Panc1 (cell line): ENCODE results near the gene DPH1. TPM values are rescaled to one million over a fixed set of nuclear protein-coding genes. Genes with fewer than 3 reads are reported as not detected.

Experiments
- ATAC-seq: fragments of 200-7000 bp; cut with Tn5 transposase; 2 replicates; pipeline ENCODE4 v1.9.1; 2020; ENCODE audit warnings: mild to moderate bottlenecking, moderate library complexity
- BruUV-seq: library from RNA; stranded (reverse); fragments of 400-500 nt; replicated peaks from 2 replicates; lab custom pipeline; 2021; lab: Mats Ljungman, UMichigan
- CTCF ChIA-PET: fragments of 300-600 bp; sonication (Branson Sonifier 250); formaldehyde crosslinking; loops from one replicate; lab custom pipeline; 2022; ENCODE audit warnings: antibody characterized with exemption; lab: Charles Lee
- POLR2A ChIA-PET: fragments of 300-600 bp; sonication (Branson Sonifier 250); formaldehyde crosslinking; loops from one replicate; lab custom pipeline; 2022; ENCODE audit warnings: antibody characterized with exemption; lab: Charles Lee
- DNase-seq: peaks from one replicate; pipeline ENCODE4 v3.0.0-alpha.2; 2010; ENCODE audit warnings: low read depth, low spot score
- H3K27ac ChIP-seq: 2 replicates; pipeline ENCODE4 v1.5.1; 2011; ENCODE audit warnings: mild to moderate bottlenecking, low read length, inconsistent platforms
- H3K27me3 ChIP-seq: fragments of 200-500 bp; sonication (Bioruptor generic); 2 replicates; pipeline ENCODE4 v1.6.0; 2014; ENCODE audit warnings: low read length, inconsistent platforms; ENCODE audit not compliant: control insufficient read depth, insufficient read depth
- H3K36me3 ChIP-seq: fragments of 200-500 bp; sonication (Bioruptor generic); 2 replicates; pipeline ENCODE4 v1.5.1; 2014; ENCODE audit warnings: inconsistent platforms, mild to moderate bottlenecking, low read length, moderate library complexity; ENCODE audit not compliant: control insufficient read depth, insufficient read depth
- H3K4me1 ChIP-seq: 2 replicates; pipeline ENCODE4 v1.5.1; 2011; ENCODE audit warnings: inconsistent platforms, mild to moderate bottlenecking, low read length, moderate library complexity; ENCODE audit not compliant: control insufficient read depth, insufficient read depth
- H3K4me3 ChIP-seq, 2 experiments: 2 replicates each; pipeline ENCODE4 v1.5.1; 2011 to 2012; ENCODE audit warnings: low read depth in 2 of 2, low read length in 2 of 2, mild to moderate bottlenecking in 2 of 2, inconsistent platforms in 1 of 2, moderate library complexity in 1 of 2
- H3K9me3 ChIP-seq: fragments of 200-500 bp; sonication (Bioruptor generic); 2 replicates; pipeline ENCODE4 v1.5.1; 2014; ENCODE audit warnings: low read depth, mild to moderate bottlenecking, inconsistent platforms, low read length, moderate library complexity; ENCODE audit not compliant: control insufficient read depth, insufficient read depth
- CTCF ChIP-seq: fragments of 450-650 bp; IDR thresholded peaks from 2 replicates; pipeline ENCODE4 v1.5.1; 2017; ENCODE audit warnings: mild to moderate bottlenecking
- POLR2AphosphoS5 ChIP-seq: IDR thresholded peaks from 2 replicates; pipeline ENCODE4 v1.6.1; 2012; ENCODE audit warnings: mild to moderate bottlenecking, low read depth, low read length, moderate library complexity
- REST ChIP-seq, 2 experiments: IDR thresholded peaks; 2 replicates each; pipeline ENCODE4 v1.6.1; 2011 to 2012; ENCODE audit warnings: low read depth in 2 of 2, control low read depth in 1 of 2, low read length in 1 of 2, mild to moderate bottlenecking in 1 of 2, moderate library complexity in 1 of 2; ENCODE audit not compliant: insufficient read depth in 1 of 2
- SIN3A ChIP-seq: IDR thresholded peaks from 2 replicates; pipeline ENCODE4 v1.6.1; 2012; ENCODE audit warnings: low read depth, mild to moderate bottlenecking, low read length, moderate library complexity, borderline replicate concordance; ENCODE audit not compliant: insufficient read depth
- TCF7L2 ChIP-seq: IDR thresholded peaks from 2 replicates; pipeline ENCODE4 v1.6.1; 2011; ENCODE audit warnings: mild to moderate bottlenecking, low read depth, low read length, inconsistent platforms
- in situ Hi-C: cut with HindIII; loops from 2 replicates; pipeline ENCODE4 v1.10.0; 2016; ENCODE audit warnings: low sequenced_read_pairs, low pct_unique_long_range_greater_than_20kb
- intact Hi-C: fragments of 100-400 bp; cut with micrococcal nuclease; formaldehyde crosslinking; loops from one replicate; pipeline ENCODE4 v1.10.0; 2022; ENCODE audit not compliant: unreplicated experiment
- total RNA-seq: library from RNA; stranded (reverse); gene quantifications from one replicate; pipeline ENCODE4 v1.2.1, GENCODE V29; 2021; ENCODE audit not compliant: unreplicated experiment

The DPH1 gene
- total RNA-seq, 1 experiment from 2014 or later: 24.3 TPM

- no peaks in the 10 kb centered on the region; the same call in 1 of the 2 replicates for H3K36me3 ChIP-seq
- no peaks in the 10 kb centered on the region for H3K4me1 ChIP-seq
- ATAC-seq: no peak
- H3K27me3 ChIP-seq: no peaks in the 10 kb centered on the region
- ChIA-PET CTCF (no interaction called here), POLR2A (no interaction called here)
- in situ Hi-C loops (no loop called here), intact Hi-C loops (no loop called here)
- H3K9me3 ChIP-seq: no peaks in the 10 kb centered on the region
- DNase-seq: no peak
- H3K27ac ChIP-seq: no peak overlapping the region
- no peak overlapping the region for H3K4me3 ChIP-seq
- no TSS peak for BruUV-seq
- TF ChIP-seq POLR2AphosphoS5 (no peak), CTCF (no peak), SIN3A (no peak), TCF7L2 (no peak), REST (IDR thresholded peaks at IDR 0.05; ENCODE audit: insufficient read depth in 1 of 2, low read depth in 2 of 2, low read length in 1 of 2) (no peak)
Observed at GRCh38 chr17:2075336-2076086, 45.6 kb downstream of the DPH1 start.

- TF ChIP-seq POLR2AphosphoS5 (no peak), TCF7L2 (no peak), CTCF (no peak), SIN3A (no peak), REST (IDR thresholded peaks at IDR 0.05; ENCODE audit: insufficient read depth in 1 of 2, low read depth in 2 of 2, low read length in 1 of 2) (no peak)
- BruUV-seq: no TSS peak
- ATAC-seq (no peak), DNase-seq (no peak)
- Histone ChIP-seq H3K4me1 (no peaks in the 10 kb centered on the region), H3K4me3 (no peak overlapping the region), H3K36me3 (no peaks in the 10 kb centered on the region), H3K27ac (no peak overlapping the region), H3K9me3 (no peaks in the 10 kb centered on the region), H3K27me3 (no peaks in the 10 kb centered on the region)
- CTCF ChIA-PET: no interaction called here
- POLR2A ChIA-PET: interaction anchor here (0.7 kb wide), 1 partner anchor 310 kb away, joined by 3 read pairs; no protein-coding TSS in a partner anchor
- in situ Hi-C loops (no loop called here), intact Hi-C loops (no loop called here)
Observed at GRCh38 chr17:2076087-2076984, 46.4 kb downstream of the DPH1 start.
